SK-MEL-5 (cell line): ENCODE measurements around the gene FNDC11. TPM values are rescaled to one million over a fixed set of nuclear protein-coding genes. Genes with fewer than 3 reads are reported as not detected.

Experiments used
- DNase-seq: peaks from one replicate; pipeline ENCODE4 v3.0.0-alpha.2; 2016; ENCODE audit warnings: low read depth, low spot score
- in situ Hi-C: cut with HindIII; loops from 2 replicates; pipeline ENCODE4 v1.10.0; 2016; ENCODE audit warnings: low sequenced_read_pairs, high pct_unique_total_duplicates, low pct_unique_long_range_greater_than_20kb
- total RNA-seq: library from RNA; depleted of rRNA; stranded (reverse); fragments of >200 nt; shearing (Covaris generic); gene quantifications from 2 replicates; pipeline ENCODE4 v1.2.3, GENCODE V29; 2014

Gene FNDC11
- total RNA-seq, 1 experiment from 2014 or later: not detected

- peak; percentile 43 for DNase-seq
- in situ Hi-C loops: no loop called here
Measured at GRCh38 chr20:63536241-63536977, 17.6 kb upstream of the FNDC11 start.

- in situ Hi-C loops: no loop called here
- no peak for DNase-seq
Measured at GRCh38 chr20:63536997-63537524, 16.9 kb upstream of the FNDC11 start, which contains the start of gene PTK6. Gene PTK6, minus strand, starts transcription at chr20:63537376. Its CDS starts 62 bp downstream, at chr20:63537314.

- in situ Hi-C loops: no loop called here
- DNase-seq: peak; percentile 88
Measured at GRCh38 chr20:63537525-63538203, 16.3 kb upstream of the FNDC11 start.

- peak; percentile 68 for DNase-seq
- in situ Hi-C loops: no loop called here
Measured at GRCh38 chr20:63538204-63539091, 15.5 kb upstream of the FNDC11 start.

GRCh38 chr20:63539092-63539430 is 14.9 kb upstream of the FNDC11 start:
- in situ Hi-C loops: no loop called here

GRCh38 chr20:63539441-63540370 is 14.3 kb upstream of the FNDC11 start:
- in situ Hi-C loops: no loop called here
- no peak for DNase-seq

More at GRCh38 chr20:63539092-63539430, 14.9 kb upstream of the FNDC11 start:
- no peak for DNase-seq

GRCh38 chr20:63540417-63541186 is 13.4 kb upstream of the FNDC11 start:
- in situ Hi-C loops: no loop called here
- no peak for DNase-seq

- no peak for DNase-seq
- in situ Hi-C loops: no loop called here
Measured at GRCh38 chr20:63541371-63541770, 12.6 kb upstream of the FNDC11 start.

GRCh38 chr20:63542031-63542559 is 11.9 kb upstream of the FNDC11 start:
- in situ Hi-C loops: no loop called here
- DNase-seq: no peak

- DNase-seq: no peak
- in situ Hi-C loops: no loop called here
Measured at GRCh38 chr20:63542696-63543095, 11.3 kb upstream of the FNDC11 start.

- in situ Hi-C loops: no loop called here
- no peak for DNase-seq
Measured at GRCh38 chr20:63543131-63543530, 10.8 kb upstream of the FNDC11 start.

GRCh38 chr20:63543733-63544132 is 10.2 kb upstream of the FNDC11 start:
- no peak for DNase-seq
- in situ Hi-C loops: no loop called here

GRCh38 chr20:63544241-63544957 is 9.6 kb upstream of the FNDC11 start:
- in situ Hi-C loops: no loop called here
- DNase-seq: no peak

- DNase-seq: no peak
- in situ Hi-C loops: no loop called here
Measured at GRCh38 chr20:63544958-63545516, 8.9 kb upstream of the FNDC11 start.

GRCh38 chr20:63545814-63546213 is 8.1 kb upstream of the FNDC11 start:
- no peak for DNase-seq
- in situ Hi-C loops: no loop called here
